Measurements from ENCODE around the gene GALNT8. TPM values are rescaled to one million over a fixed set of nuclear protein-coding genes. Genes with fewer than 3 reads are reported as not detected.

GALNT8 gene
- total RNA-seq, 1 experiment from 2014 or later, result 0.74 TPM

DNA sequence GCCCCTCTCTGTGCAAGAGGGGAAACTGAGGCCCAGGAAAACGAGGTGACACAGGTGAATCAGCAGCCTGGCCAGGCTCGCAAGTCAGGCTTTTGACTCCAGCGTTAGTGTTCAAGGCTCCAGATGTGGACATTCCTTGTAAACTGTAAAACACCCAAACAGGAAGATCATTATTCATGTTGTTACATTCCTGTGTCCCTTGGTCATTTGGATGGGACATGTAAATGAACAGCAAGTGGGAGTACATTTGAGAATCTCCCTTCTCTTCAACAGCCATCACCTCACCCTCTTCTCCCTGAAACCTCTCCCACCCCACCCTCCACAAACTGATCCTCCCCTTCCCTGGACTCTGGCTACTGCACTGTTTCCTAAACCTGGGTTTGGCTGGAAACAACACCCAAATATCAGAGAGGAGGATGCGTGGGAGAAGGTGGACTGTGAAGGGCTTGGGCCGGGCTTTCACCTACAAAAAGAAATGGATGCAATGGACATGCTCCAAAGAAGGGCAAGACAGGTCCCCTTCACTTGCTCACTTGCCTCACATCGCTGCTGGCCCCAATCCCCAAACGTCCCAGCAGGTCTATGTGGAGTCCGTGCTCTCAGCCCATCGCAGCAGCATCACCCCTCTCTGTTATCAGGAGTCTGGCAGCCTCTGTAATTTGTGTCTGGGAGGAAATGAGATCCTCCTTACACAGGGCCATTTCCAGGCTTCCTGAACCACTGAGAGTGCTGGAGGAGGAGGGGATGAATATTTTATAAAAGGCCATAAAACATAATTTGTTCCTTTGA lies 76.7 kb downstream of the GALNT8 start:
- no peak for DNase-seq (ENCODE audit: low spot score)

DNA sequence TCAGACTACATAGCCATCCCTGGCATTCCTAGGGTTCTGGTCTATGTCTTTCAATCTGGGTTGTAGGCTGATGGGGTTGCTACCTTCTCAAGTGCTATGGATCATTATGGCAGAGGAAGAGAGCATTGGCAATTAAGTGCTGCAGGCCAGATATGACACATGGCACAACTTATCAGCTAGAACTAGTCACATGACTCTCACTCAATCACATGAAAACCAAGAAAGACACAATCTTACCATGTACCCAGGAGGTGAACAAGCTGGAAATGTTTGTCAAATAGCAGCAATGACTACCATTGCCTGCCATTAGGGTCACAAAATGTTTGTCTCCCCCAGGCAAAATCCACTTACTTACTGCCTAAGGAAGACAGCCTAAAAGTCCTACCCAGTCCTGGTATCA lies 80.4 kb downstream of the GALNT8 start:
- DNase-seq (ENCODE audit: low spot score), result no peak

DNA sequence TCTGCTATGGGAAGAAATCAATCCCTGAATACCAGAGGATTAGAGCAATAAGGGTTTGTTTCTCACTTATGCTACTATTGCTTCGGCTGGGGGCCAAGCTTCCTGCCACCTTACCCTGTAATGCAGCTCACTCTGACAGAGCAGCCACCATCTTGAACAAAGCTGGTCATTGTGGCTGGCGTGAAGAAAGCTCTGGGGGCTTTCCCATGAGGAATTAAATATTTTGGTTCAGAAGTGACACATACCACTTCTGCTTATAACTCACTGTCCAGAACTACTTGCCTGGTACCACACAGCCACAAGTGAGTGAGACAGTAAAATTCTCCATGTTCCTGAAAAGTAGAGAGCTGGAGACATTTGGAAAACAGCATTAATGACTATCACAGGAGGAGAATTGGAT lies 82.6 kb downstream of the GALNT8 start:
- no peak for DNase-seq (ENCODE audit: low spot score)

DNA sequence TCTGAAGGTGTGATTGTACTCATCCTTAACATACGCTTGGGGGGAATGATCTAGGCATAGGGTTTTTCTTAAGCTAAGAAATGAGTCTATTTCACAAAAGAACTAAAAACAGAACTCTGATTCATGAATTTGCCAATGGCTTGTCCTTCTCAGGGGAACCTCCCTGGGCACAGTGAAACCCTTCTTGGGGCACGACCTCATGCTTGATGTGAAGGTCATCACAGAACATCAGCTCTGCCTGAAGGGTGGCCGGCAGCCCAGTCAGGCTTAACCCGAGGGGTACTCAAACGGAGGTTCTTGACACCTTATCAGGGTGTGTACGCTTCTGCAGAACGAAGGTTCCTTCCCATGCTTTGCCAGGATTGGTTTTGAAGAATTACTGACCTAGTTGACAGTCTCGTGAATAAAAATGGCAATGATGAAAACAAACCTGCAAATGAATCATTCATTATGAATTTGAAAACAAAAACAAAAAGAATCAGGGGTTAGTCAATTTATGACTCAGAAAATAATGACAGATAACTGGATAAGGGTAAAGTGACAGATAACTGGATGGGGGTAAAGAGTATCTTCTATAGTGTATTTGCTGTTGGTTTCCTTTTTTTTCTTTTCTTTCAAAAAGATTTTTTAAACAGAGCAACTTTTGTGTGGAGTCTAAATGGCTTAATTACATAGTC lies 86.4 kb downstream of the GALNT8 start:
- no peak for DNase-seq (ENCODE audit: low spot score)

DNA sequence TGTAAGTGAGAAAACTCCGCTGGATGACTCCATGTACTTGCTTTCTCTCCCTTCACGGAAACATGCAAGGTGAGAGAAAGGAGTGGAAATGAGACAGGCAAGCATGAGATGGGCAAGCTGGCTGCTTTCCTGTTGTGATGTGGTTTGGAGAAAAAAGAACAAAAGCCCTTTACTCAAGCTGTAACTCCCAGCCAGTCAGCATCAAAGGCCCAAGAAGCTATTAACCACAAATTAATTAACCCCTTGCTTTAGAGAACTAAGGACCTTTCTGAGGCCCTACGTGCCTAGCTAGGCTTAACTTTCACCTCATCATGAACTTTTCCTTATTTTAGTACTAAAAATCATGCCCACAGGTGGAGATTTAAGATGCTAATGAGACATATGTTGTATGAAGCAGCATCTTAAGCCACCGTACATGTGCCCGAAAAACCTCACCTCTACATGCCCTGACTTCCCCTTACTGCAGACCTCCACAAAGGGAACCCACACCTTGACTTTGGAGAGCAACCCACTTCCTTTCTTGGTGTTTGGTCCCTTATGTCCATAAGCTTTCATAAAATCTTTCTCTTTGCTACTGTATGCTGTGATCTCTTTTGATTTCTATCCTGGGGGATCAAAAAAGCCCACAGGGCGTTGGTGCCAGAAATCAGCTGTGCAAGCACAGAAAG lies 87.0 kb downstream of the GALNT8 start:
- DNase-seq (ENCODE audit: low spot score), result no peak

DNA sequence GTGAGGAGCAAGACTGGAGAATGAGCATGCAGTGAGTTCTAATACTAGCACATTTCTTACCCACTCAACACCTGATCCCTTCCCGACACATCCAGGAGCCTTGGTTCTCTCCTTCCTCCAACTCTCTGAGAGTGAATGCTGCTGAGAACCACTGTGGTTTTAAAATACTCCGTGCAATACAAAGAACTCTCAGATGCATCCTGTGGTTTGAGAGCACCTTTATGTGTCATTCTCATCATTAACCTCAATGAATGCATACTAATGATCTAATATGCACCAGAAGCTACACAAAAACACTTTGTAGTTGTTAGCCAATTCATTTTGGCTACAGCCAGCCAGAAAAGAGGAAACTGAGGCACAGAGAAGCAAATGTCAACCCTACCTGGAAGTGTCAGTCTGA lies 87.6 kb downstream of the GALNT8 start:
- DNase-seq (ENCODE audit: low spot score), result no peak

DNA sequence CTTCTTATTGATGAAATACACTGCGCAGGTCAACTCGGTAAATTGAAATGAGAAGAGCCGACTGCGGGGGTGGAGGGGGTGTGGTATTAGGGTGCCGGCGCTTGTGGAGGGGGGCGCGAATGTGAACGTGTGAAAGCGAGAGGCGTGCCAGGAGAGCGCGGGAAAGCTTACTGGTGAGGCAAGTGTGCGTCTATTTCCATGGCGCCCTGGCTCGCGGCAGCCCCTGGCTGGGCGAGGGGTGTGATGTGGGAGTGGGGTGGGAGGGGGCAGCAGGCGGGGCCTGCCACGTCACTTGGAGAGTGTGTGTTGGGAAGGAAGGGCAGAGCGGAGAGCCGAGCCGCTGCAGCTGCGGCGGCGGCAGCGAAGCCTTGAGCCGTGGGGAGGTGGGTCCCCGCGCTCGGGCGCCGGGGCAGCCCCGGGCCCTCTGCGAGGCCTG lies 88.8 kb downstream of the GALNT8 start:
- DNase-seq (ENCODE audit: low spot score), result no peak

DNA sequence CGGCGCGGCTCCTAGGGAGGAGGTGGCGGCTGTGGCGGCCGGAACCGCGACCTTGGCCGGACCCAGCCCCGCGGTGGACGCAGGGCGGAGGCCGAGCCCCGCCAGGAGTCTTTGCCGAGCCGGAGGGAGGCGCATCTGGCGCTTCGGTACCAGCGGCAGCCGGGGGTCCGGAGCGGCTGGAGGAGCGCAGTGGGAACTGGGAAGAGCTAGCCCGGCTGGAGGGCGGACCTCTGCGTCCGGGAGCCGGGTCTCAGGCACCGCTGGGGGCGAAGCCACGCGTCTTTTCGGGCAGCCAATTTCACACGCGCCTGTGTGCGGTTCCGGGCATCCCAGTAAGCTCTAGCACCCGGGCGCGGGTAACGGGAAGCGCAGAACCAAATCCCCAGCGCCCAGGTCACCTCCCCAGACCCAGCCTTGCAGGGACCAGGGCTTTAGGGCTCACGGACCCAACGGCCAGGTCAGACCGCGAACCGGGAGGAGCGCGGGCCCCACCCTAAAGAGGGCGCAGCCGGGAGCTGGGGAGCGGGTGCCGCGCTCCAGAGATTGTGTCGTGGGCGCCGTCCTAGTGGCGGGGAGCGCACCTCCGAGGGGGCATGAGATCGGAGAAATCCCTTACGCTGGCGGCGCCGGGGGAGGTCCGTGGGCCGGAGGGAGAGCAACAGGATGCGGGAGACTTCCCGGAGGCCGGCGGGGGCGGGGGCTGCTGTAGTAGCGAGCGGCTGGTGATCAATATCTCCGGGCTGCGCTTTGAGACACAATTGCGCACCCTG lies 89.4 kb downstream of the GALNT8 start:
- no peak for DNase-seq (ENCODE audit: low spot score)

DNA sequence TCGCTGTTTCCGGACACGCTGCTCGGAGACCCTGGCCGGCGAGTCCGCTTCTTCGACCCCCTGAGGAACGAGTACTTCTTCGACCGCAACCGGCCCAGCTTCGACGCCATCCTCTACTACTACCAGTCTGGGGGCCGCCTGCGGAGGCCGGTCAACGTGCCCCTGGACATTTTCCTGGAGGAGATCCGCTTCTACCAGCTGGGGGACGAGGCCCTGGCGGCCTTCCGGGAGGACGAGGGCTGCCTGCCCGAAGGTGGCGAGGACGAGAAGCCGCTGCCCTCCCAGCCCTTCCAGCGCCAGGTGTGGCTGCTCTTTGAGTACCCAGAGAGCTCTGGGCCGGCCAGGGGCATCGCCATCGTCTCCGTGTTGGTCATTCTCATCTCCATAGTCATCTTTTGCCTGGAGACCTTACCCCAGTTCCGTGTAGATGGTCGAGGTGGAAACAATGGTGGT lies 90.0 kb downstream of the GALNT8 start:
- DNase-seq (ENCODE audit: low spot score), result no peak

DNA sequence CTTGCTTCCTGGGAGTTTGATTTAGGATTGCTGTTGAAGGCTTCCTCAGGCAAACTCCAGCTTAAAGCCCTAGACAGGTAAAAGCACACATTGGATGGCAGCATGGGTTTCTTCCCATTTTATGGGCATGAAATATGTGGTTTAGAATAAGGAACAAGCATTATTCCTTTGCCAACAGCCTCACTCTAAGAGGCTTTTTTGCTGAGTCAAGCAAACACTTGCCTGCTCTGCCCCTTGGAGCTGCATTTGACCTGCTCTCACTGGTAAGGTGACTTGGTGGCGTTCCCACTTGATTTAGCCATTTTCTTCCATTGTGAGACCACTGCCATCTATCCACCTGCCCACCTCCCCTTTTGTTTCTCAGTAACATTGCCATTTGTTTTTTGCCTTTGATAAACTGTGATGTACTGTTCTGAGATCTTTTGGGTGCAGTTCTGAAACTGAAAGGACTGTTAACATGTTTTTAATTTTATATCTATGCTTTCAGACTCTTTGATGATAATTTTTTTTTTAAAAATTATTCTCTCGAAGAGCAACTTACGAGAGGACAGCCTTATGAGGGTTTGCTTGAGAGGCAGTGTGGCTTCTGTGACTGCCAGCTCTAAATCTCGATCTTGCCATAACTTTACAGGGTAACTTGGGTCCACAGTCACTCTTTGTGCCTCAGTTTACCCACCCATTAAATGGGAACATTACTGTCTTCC lies 92.6 kb downstream of the GALNT8 start:
- no peak for DNase-seq (ENCODE audit: low spot score)

DNA sequence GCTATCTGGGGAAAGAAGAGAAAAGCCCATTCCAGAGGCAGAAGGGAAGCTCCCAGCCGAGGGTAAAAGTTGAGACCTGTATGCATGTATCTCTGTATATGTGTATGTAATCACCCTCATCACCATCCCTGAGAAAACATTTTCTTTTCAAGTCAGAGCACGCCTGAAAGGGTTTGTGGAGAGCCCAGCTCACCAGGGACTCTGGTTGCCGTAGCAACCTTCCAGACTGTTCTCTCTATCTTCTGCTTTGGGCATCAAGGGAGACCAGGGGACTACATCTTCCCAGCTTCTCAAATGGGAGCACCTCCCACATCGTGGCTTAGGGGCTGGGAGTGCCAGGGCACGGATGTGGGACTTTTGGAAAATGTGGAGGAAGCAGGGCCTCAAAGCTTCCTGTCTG lies 93.5 kb downstream of the GALNT8 start:
- DNase-seq (ENCODE audit: low spot score), result no peak

DNA sequence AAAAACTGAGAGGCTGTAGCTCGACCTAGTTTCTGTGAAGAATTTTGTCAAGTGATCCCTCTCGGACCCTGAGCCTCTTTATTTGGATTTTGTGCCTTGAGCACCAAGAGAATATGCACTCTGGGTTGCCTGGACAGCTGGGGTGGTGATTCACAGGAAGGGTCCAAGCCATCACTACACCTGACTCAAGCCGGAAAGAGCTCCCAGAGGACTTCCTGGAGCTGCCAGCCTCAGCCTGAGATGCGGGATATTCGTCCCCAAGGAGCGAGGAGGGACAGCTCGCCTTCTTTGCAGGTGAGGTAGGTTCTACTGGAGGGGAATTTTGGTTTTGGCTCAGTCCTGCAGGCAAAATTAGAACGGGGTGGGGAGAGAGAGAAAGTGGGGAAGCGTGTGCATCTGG lies 94.3 kb downstream of the GALNT8 start:
- DNase-seq (ENCODE audit: low spot score), result no peak

DNA sequence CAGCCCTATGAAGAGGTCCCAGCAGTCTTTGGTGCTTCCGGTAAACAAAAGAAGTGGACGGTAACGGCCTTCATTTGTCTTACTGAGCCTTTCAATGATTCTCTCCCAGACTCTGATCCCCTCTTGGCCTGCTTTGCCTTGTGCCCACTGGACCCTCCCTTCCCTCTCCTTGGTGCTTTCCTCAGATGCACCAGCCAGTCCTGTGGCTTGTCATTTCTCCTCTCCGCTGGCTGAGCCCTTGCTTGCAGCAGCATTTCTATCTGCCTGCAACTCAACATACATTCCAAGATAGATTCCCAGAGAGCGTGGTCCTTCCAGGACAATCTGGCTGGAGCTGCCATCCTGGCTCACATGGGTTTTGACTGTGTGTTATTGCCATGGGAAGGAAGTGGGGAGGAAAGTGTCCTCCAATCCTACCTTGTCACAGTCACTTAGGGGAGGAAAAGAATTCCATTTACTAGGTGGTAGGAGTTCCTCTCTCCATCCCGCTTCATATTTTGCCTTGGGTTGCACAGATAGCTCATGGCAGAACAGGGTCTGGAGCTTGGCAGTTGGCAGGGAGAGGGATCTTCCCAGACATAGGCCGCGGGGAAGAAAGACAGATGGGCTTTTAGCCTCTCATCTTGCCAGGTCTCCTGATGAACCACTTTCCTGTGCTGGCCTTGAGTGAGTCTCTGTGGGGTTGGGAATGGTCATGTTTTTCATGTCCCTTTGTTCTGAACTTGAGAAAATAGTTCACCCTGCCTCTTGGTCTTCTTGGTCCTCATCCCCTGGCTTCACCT lies 96.7 kb downstream of the GALNT8 start:
- DNase-seq (ENCODE audit: low spot score), result no peak

DNA sequence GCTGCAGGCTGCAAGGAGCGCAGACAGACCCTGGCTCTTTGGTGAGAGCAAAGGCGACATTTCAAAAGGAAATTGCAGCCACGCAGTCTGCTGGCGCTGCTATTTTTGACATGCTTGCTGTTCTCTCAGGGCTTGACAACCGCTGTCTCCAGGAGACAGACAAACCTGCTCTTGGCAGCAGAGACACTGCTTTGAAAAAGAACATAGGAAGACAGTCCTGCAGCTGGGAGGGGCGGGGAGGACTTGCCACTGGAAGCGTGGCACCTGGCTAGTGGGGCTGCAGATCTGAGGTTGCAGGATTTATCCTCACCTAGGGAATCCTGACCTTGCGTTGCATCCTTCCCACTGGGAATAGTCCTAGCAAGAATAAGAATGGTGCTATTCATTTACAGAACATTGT lies 97.7 kb downstream of the GALNT8 start:
- no peak for DNase-seq (ENCODE audit: low spot score)

DNA sequence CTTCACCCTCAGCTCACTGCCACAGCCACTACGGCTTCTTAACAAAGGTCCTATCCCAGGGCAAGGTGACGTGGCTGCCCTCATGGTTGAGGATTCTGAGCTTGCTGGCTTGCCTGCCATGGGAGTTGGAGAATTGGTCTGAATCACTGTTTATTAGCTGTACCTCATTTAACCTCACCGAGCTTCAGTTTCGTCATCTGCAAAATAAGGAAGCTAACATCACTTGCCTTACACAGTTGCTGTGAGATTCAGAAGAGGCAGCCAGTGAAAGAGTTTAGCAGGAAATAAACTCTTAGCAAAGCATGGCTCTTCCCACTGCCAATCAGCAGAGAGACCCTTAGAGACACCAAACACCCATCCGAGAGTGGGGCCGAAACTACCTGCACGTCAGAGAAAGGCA lies 99.5 kb downstream of the GALNT8 start:
- DNase-seq (ENCODE audit: low spot score), result no peak

DNA sequence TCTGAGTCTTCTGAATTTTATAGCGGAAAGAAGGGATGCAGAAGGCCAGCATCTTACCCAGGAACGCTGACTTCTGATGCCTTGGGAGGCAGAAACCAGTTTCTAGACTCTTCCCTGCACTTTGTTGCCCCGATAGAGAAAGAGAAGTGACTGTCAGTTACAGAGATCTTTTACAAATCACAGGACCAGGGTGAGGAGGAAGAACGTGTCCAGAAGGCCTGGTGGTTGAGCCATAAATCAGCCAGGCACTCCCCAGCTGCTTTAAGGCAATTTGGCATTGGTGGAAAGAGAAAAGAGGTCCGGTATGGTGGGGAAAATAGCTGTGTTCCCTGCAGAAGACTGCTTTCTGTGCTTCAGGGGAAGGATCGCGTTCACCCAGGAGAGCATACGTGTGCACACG lies 100.8 kb downstream of the GALNT8 start:
- DNase-seq (ENCODE audit: low spot score), result no peak
